Activated CD4-positive, alpha-beta memory T cell treated with anti-CD3 and anti-CD28 coated beads for 36 hours (primary cell): ENCODE data around the gene ERGIC2. TPM values are rescaled to one million over a fixed set of nuclear protein-coding genes. Genes with fewer than 3 reads are reported as not detected.

Experiments used
- CTCF ChIA-PET: fragments of 350-600 bp; sonication (Branson Sonifier 250); formaldehyde crosslinking; loops from one replicate; lab custom pipeline; 2021; ENCODE audit warnings: antibody characterized with exemption, inconsistent platforms; lab: Charles Lee
- POLR2A ChIA-PET: fragments of 350-600 bp; sonication (Branson Sonifier 250); formaldehyde crosslinking; loops from one replicate; lab custom pipeline; 2021; ENCODE audit warnings: antibody characterized with exemption; lab: Charles Lee
- DNase-seq: peaks from one replicate; pipeline ENCODE4 v3.0.0-alpha.2; 2020
- H3K27ac Mint-ChIP-seq: one replicate; pipeline ENCODE4 v1.8.0; 2021; ENCODE audit warnings: mixed read lengths
- H3K27me3 Mint-ChIP-seq: one replicate; pipeline ENCODE4 v1.8.0; 2021; ENCODE audit warnings: mixed read lengths
- H3K36me3 Mint-ChIP-seq: one replicate; pipeline ENCODE4 v1.8.0; 2021; ENCODE audit warnings: mixed read lengths
- H3K4me1 Mint-ChIP-seq: one replicate; pipeline ENCODE4 v1.8.0; 2021; ENCODE audit warnings: low read depth, mixed read lengths
- H3K4me3 Mint-ChIP-seq: one replicate; pipeline ENCODE4 v1.8.0; 2021; ENCODE audit warnings: mild to moderate bottlenecking, mixed read lengths
- H3K9me3 Mint-ChIP-seq: one replicate; pipeline ENCODE4 v1.8.0; 2021; ENCODE audit warnings: mixed read lengths
- intact Hi-C: fragments of 100-400 bp; cut with micrococcal nuclease; formaldehyde crosslinking; loops from one replicate; pipeline ENCODE4 v1.15.1; 2023
- total RNA-seq, 2 experiments: library from RNA; stranded (reverse); gene quantifications; one replicate each; pipeline ENCODE4 v1.2.3, GENCODE V29; 2021

ERGIC2 gene
- total RNA-seq = 100 to 1,000 TPM; 103 to 120 TPM

DNA sequence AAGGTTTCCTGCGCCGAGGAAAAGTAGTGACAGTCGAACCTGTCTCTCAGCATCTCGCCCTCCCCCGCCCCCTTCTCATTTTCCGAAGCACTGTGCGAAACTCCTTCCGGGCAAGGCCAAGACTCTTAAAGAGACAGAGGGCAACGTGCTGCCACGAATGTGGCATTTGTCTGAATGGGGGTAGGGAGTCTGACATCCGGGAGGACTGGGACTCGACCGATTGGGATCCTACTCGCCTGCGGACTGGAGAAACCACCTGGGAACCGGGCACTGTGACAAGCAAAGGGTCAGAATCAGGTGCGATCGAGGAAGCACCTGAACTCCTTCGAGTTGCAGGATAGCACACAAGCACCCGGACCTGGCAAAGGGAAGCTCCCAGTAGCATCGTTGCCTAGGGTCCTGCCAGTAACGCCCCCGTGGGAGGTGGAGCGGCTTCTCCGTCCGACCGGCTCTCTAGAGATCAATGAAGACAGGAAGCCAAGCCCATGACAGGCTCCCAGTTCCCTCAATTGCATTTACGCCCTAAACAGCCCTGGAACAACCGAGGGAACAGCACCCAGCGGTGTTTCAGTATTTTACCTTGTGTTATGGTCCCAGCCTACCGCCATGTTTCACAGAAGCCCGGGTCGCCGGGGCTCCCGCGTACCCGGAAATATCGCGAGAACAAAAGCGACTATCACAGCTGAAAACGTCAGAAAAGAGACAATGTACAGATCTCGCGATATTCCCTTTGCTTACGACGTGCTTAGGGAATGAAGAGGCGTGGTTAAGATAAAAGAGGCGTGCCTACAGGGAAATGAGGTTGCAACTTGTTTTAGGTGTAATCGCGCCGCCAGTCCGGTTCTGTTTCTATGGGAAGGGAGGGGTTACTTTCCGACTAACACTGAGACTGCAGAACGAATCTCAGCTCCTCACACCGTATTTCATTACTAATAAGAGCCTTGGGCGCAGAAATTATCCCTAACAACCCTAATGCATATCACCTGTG is at the start of gene ERGIC2:
Gene ERGIC2 (minus strand): TSS at position 637 of the 988 bp plus-strand sequence. CDS start 9,539 bp downstream, outside the sequence.
- H3K4me3 Mint-ChIP-seq = peak within 1 kb of the TSS; percentile 80
- intact Hi-C loops = loop anchor here (1.0 to 10.0 kb wide), 8 partner anchors 9 to 1944 kb away; partner anchors contain the start of genes CAPRIN2, CCDC91, FAR2 and IPO8
- POLR2A ChIA-PET = interaction anchor here (1.0 to 1.4 kb wide), 4 partner anchors 10 to 277 kb away, joined by 3 to 5 read pairs (median 3); no protein-coding TSS in a partner anchor
- peaks cover 45% of the 10 kb centered on the region for H3K4me1 Mint-ChIP-seq
- CTCF ChIA-PET = interaction anchor here (0.6 kb wide), 1 partner anchor 44 kb away, joined by 3 read pairs; no protein-coding TSS in a partner anchor
- H3K9me3 Mint-ChIP-seq = no peaks in the 10 kb centered on the region
- H3K36me3 Mint-ChIP-seq = peaks cover 4% of the 10 kb centered on the region
- DNase-seq = peak; percentile 93
- H3K27ac Mint-ChIP-seq = peak within 1 kb of the TSS; percentile 89
- H3K27me3 Mint-ChIP-seq = no peaks in the 10 kb centered on the region

GRCh38 chr12:29430716-29431044 is 49.7 kb upstream of the ERGIC2 start:
- H3K27me3 Mint-ChIP-seq = peaks cover 3% of the 10 kb centered on the region
- no peaks in the 10 kb centered on the region for H3K36me3 Mint-ChIP-seq
- no peak for DNase-seq
- H3K9me3 Mint-ChIP-seq = no peaks in the 10 kb centered on the region
- no peak overlapping the region for H3K27ac Mint-ChIP-seq
- POLR2A ChIA-PET = no interaction called here
- intact Hi-C loops = no loop called here
- CTCF ChIA-PET = no interaction called here
- peaks cover 8% of the 10 kb centered on the region for H3K4me1 Mint-ChIP-seq
- H3K4me3 Mint-ChIP-seq = no peak overlapping the region

DNA sequence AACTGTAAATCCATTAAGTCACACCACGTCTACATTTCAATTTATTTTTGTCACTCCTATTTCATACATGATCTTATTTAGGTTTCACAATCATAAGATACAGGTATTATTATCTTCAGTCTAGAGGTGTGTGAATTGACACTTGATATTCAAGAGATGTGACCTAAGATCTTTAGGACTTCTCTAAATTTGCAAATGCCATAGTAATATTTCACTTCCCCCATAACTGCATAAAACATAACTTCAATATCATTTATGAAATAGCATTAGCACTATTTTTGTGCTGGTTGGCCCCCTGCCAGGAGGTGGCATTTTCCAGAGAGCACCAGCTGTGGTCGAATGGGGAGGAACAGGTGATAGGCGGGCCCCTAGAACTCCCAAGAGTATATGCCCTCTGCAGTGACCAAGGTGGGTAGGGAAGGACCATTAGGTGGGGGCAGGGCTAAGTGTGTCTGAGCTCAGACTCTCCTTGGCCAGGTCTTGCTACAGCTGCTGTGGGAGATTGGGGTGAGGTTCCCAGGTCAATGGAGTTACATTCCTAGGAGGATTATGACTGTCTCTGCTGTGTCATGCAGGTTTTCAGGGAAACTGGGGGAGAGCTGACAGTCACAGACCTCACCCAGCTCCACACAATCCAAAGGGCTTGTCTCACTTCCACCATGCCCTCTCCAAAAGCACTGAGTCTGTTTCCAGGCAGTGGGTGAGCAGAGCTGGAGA is 49.2 kb upstream of the ERGIC2 start:
- POLR2A ChIA-PET = no interaction called here
- intact Hi-C loops = no loop called here
- Mint-ChIP-seq H3K27ac (no peak overlapping the region), H3K4me3 (no peak overlapping the region), H3K36me3 (no peaks in the 10 kb centered on the region), H3K4me1 (peaks cover 8% of the 10 kb centered on the region), H3K9me3 (no peaks in the 10 kb centered on the region), H3K27me3 (peaks cover 3% of the 10 kb centered on the region)
- DNase-seq = no peak
- CTCF ChIA-PET = no interaction called here

GRCh38 chr12:29428633-29429032 is 47.7 kb upstream of the ERGIC2 start:
- ChIA-PET CTCF (no interaction called here), POLR2A (no interaction called here)
- H3K4me3 Mint-ChIP-seq = no peak overlapping the region
- H3K27ac Mint-ChIP-seq = no peak overlapping the region
- H3K9me3 Mint-ChIP-seq = peaks cover 2% of the 10 kb centered on the region
- DNase-seq = no peak
- H3K27me3 Mint-ChIP-seq = peaks cover 4% of the 10 kb centered on the region
- intact Hi-C loops = loop anchor here (1.0 kb wide), 1 partner anchor 47 kb away; the partner anchor contains the start of gene ERGIC2
- H3K4me1 Mint-ChIP-seq = peaks cover 8% of the 10 kb centered on the region
- H3K36me3 Mint-ChIP-seq = no peaks in the 10 kb centered on the region

DNA sequence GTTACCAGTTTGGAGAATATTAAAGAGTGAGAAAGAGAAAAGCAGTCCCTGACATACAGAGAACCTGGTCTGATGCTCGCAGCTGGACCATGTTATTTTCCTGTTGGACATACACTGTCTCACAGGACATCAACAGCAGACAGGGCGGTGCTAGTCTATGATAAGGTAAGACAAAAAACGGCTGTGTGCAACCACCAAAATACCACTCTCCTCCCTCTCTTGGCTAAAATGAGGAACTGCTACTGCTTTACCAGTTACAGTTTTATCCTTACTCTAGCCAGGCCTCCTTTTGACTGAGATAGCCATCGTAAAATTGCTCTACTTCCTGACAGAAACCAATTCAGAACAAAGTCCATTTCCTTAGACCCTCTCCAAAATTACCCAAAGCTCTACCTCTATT is 47.0 kb upstream of the ERGIC2 start:
- no peaks in the 10 kb centered on the region for H3K36me3 Mint-ChIP-seq
- peaks cover 6% of the 10 kb centered on the region for H3K9me3 Mint-ChIP-seq
- peaks cover 8% of the 10 kb centered on the region for H3K27me3 Mint-ChIP-seq
- H3K4me1 Mint-ChIP-seq = peaks cover 8% of the 10 kb centered on the region
- no peak for DNase-seq
- H3K27ac Mint-ChIP-seq = no peak overlapping the region
- no peak overlapping the region for H3K4me3 Mint-ChIP-seq
- intact Hi-C loops = loop anchor here (1.0 kb wide), 1 partner anchor 47 kb away; the partner anchor contains the start of gene ERGIC2
- CTCF ChIA-PET = no interaction called here
- POLR2A ChIA-PET = no interaction called here

GRCh38 chr12:29426498-29426897 is 45.5 kb upstream of the ERGIC2 start:
- DNase-seq = no peak
- CTCF ChIA-PET = no interaction called here

GRCh38 chr12:29425722-29426121 is 44.8 kb upstream of the ERGIC2 start:
- no peaks in the 10 kb centered on the region for H3K36me3 Mint-ChIP-seq
- CTCF ChIA-PET = no interaction called here
- POLR2A ChIA-PET = no interaction called here
- intact Hi-C loops = no loop called here
- H3K9me3 Mint-ChIP-seq = peaks cover 6% of the 10 kb centered on the region
- H3K4me1 Mint-ChIP-seq = peaks cover 8% of the 10 kb centered on the region
- H3K27ac Mint-ChIP-seq = no peak overlapping the region
- H3K4me3 Mint-ChIP-seq = no peak overlapping the region
- H3K27me3 Mint-ChIP-seq = peaks cover 16% of the 10 kb centered on the region
- DNase-seq = no peak

More at GRCh38 chr12:29426498-29426897, 45.5 kb upstream of the ERGIC2 start:
- no peaks in the 10 kb centered on the region for H3K36me3 Mint-ChIP-seq
- peaks cover 6% of the 10 kb centered on the region for H3K9me3 Mint-ChIP-seq
- H3K27ac Mint-ChIP-seq = no peak overlapping the region
- intact Hi-C loops = no loop called here
- POLR2A ChIA-PET = no interaction called here
- H3K4me1 Mint-ChIP-seq = peaks cover 8% of the 10 kb centered on the region
- H3K27me3 Mint-ChIP-seq = peaks cover 13% of the 10 kb centered on the region
- H3K4me3 Mint-ChIP-seq = no peak overlapping the region

DNA sequence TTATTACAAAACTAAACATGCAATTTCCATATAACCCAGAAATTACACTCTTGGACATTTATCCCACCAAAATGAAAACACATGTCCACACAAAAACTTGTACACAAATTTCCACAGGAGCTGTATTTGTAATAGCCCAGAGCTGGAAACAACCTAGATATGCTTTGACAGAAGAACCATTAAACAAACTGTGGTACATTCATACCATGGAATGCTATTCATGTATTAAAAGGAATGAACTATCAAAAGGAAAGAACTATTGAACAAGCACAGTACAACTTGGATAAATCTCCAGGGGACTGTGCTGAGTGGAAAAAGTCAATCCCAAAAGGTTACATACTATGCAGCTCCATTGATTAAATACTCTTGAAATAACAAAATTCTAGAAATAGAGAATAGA is 35.8 kb upstream of the ERGIC2 start:
- no peaks in the 10 kb centered on the region for H3K36me3 Mint-ChIP-seq
- H3K27me3 Mint-ChIP-seq = peaks cover 7% of the 10 kb centered on the region
- no peak overlapping the region for H3K27ac Mint-ChIP-seq
- no peaks in the 10 kb centered on the region for H3K9me3 Mint-ChIP-seq
- CTCF ChIA-PET = interaction anchor here (0.7 kb wide), 1 partner anchor 102 kb away, joined by 3 read pairs; no protein-coding TSS in a partner anchor
- POLR2A ChIA-PET = no interaction called here
- DNase-seq = no peak
- no peak overlapping the region for H3K4me3 Mint-ChIP-seq
- H3K4me1 Mint-ChIP-seq = no peaks in the 10 kb centered on the region
- intact Hi-C loops = no loop called here

- H3K4me1 Mint-ChIP-seq = no peaks in the 10 kb centered on the region
- intact Hi-C loops = no loop called here
- H3K27me3 Mint-ChIP-seq = peaks cover 4% of the 10 kb centered on the region
- no peaks in the 10 kb centered on the region for H3K9me3 Mint-ChIP-seq
- no peak overlapping the region for H3K27ac Mint-ChIP-seq
- no peaks in the 10 kb centered on the region for H3K36me3 Mint-ChIP-seq
- no peak overlapping the region for H3K4me3 Mint-ChIP-seq
- POLR2A ChIA-PET = no interaction called here
- DNase-seq = no peak
- CTCF ChIA-PET = no interaction called here
These were observed 34.1 kb upstream of the ERGIC2 start for GRCh38 chr12:29415111-29415510.

GRCh38 chr12:29414368-29414767 is 33.4 kb upstream of the ERGIC2 start:
- Mint-ChIP-seq H3K4me1 (no peaks in the 10 kb centered on the region), H3K27ac (no peak overlapping the region), H3K4me3 (no peak overlapping the region), H3K27me3 (peaks cover 4% of the 10 kb centered on the region), H3K36me3 (no peaks in the 10 kb centered on the region), H3K9me3 (peaks cover 2% of the 10 kb centered on the region)
- ChIA-PET POLR2A (no interaction called here), CTCF (interaction anchor here (0.7 kb wide), 1 partner anchor 322 kb away, joined by 3 read pairs; no protein-coding TSS in a partner anchor)
- intact Hi-C loops = no loop called here
- no peak for DNase-seq

DNA sequence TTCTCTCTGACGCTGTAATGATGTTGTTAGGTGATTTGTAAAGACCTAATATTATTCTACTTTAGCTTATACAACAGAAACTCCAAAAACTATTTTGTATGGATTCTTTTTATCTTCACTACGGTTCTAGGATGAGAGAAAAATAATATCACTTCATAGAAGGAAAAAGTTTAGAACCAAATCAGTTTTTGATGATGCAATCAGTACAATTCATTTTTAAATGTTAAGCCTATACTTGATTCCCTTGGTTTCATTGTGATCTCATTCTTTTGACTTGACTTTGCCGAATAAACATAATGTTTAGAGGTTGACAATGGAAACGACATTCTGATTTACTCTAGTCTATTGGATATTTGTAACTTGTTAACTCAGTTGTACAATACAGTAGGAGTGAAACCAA is 24.6 kb upstream of the ERGIC2 start:
- Mint-ChIP-seq H3K4me1 (no peaks in the 10 kb centered on the region), H3K27ac (no peak overlapping the region), H3K4me3 (no peak overlapping the region), H3K27me3 (no peaks in the 10 kb centered on the region), H3K36me3 (no peaks in the 10 kb centered on the region), H3K9me3 (peaks cover 5% of the 10 kb centered on the region)
- intact Hi-C loops = no loop called here
- DNase-seq = no peak
- ChIA-PET CTCF (no interaction called here), POLR2A (no interaction called here)

GRCh38 chr12:29403991-29404390 is 23.0 kb upstream of the ERGIC2 start:
- no peaks in the 10 kb centered on the region for H3K36me3 Mint-ChIP-seq
- H3K9me3 Mint-ChIP-seq = peaks cover 3% of the 10 kb centered on the region
- ChIA-PET CTCF (no interaction called here), POLR2A (no interaction called here)
- no peaks in the 10 kb centered on the region for H3K27me3 Mint-ChIP-seq
- no peak overlapping the region for H3K4me3 Mint-ChIP-seq
- H3K27ac Mint-ChIP-seq = no peak overlapping the region
- intact Hi-C loops = no loop called here
- no peaks in the 10 kb centered on the region for H3K4me1 Mint-ChIP-seq
- no peak for DNase-seq
